ENCODE data around the gene SORCS2. TPM values are rescaled to one million over a fixed set of nuclear protein-coding genes. Genes with fewer than 3 reads are reported as not detected.

SORCS2 gene
- polyA plus RNA-seq, 1 of the 3 experiments (the other 2 are of a cell fraction), result 1.6 TPM

DNA sequence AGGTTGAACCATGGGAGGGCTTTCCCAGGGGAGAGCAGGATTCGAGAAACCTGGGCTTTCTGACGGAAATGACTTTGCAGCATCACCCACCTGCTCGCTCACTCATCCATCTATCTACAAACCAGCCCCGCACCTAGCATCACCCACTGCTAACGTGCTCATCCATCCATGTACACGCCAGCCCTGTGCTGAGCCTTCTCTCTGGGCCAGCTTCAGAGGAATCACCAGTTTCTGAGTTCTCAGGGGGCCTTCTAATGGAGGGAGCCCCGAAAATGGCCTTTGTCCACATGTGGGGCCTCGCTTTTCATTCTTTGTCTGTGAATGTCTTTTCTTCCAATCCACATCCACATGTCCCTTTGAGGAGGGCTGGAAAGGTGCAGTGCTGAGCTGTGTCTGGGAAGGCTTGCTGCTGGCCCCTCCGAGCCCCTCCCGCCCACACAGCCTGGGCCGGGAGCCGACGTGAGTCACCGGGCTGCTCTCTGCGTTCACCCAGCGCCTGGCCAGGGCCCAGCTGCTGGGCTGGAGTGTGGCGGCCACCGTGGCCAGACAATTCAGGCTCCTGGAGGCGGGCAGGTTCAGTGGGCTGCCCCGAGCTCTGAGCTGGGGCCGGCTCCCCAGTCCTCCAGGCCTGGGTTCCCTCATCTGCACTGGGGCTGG, 14.7 kb downstream of the SORCS2 start (continued):
- no peak for TF ChIP-seq NRF1 (IDR thresholded peaks at IDR 0.05; ENCODE audit: low read depth, low read length)
- no peak for TF ChIP-seq EZH2phosphoT487 (IDR thresholded peaks at IDR 0.05; ENCODE audit: borderline replicate concordance, low read depth)
- TF ChIP-seq RCOR1 (IDR thresholded peaks at IDR 0.05; ENCODE audit: low read length), result no peak
- TF ChIP-seq TCF12 (IDR thresholded peaks at IDR 0.05), result peak; percentile 75
- TF ChIP-seq ELF1 (IDR thresholded peaks at IDR 0.05), result no peak
- TF ChIP-seq CHD2 (IDR thresholded peaks at IDR 0.05; ENCODE audit: low read length, partially characterized antibody), result no peak

DNA sequence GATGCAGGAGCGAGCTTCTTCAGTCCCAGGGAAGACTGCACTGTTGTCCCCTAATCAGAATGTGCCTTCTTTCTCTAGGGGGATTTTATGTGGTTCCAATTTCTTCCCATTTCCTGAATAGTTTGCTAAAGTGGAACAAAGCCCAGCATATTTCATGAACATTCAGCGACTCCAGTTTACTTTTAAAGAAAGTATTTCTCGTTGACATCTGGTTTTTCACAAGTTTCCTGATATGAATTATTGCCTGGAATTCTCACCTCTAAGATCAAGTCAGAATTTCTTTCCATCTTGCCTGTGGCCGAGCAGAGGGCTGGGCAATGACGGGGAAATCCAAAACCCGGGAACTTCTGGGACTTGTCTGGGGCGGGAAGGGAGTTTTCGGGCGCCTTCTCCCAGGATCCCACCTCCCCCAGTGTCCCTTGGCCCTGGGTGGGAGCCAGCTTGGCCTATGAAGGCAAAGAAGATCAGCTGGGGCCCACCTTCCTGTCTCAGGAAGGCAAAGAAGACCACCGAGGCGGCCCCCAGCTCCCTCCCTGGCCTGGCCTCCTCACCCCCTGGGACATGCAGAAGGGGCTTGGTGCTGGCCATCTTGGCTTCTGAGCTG, 15.4 kb downstream of the SORCS2 start:
- Histone ChIP-seq H3F3A (replicated peaks; ENCODE audit: insufficient read depth) (peaks cover 24% of the 10 kb centered on the region), H3K4me2 (peak overlapping the region; percentile 64; the same call in 1 of the 2 replicates), H3K4me1 (ENCODE audit: control insufficient read depth in 1 of 2, insufficient read depth in 2 of 2, low read depth in 1 of 2, low read length in 1 of 2) (peaks cover 19 to 31% of the 10 kb centered on the region in 2 experiments; a peak in 2 of 4 replicates), H3K9me3 (no peaks in the 10 kb centered on the region), H4K20me1 (ENCODE audit: insufficient read depth) (no peaks in the 10 kb centered on the region), H3K9ac (no peak overlapping the region), H3K27ac (ENCODE audit: low read depth in 2 of 2, low read length in 1 of 2) (peak overlapping the region; percentile 67 to 85), H3K36me3 (replicated peaks in 1 of 2; ENCODE audit: control insufficient read depth in 1 of 2, insufficient read depth in 2 of 2, low read length in 1 of 2) (no peaks in the 10 kb centered on the region), H3K4me3 (ENCODE audit: low read depth in 2 of 2, low read length in 1 of 2) (no peak overlapping the region; a peak in 1 of 4 replicates), H2AFZ (ENCODE audit: low read depth) (no peak overlapping the region), H3K27me3 (ENCODE audit: insufficient read depth) (no peaks in the 10 kb centered on the region), H3K79me2 (ENCODE audit: insufficient read depth) (no peaks in the 10 kb centered on the region), H3K9me2 (no peaks in the 10 kb centered on the region)
- ChIA-PET POLR2A (interaction anchor here (1.0 kb wide), 1 partner anchor 19 kb away, joined by 3 read pairs; no protein-coding TSS in a partner anchor), CTCF (interaction anchor here (0.6 to 6.5 kb wide), 3 partner anchors 14 to 627 kb away, joined by 3 to 44 read pairs (median 3); partner anchors contain the start of gene SORCS2)
- WGBS (ENCODE audit: low lambda C conversion rate), result 77% methylated on average over 8 of the region's 11 CpGs
- DNase-seq, result no peak
- TF ChIP-seq RFX5 (IDR thresholded peaks at IDR 0.05; ENCODE audit: low read length) (no peak), POLR2AphosphoS5 (IDR thresholded peaks at IDR 0.05; ENCODE audit: low read depth, low read length) (no peak), EP300 (IDR thresholded peaks at IDR 0.05; ENCODE audit: borderline replicate concordance in 1 of 2, low read depth in 1 of 2, low read length in 1 of 2) (no peak), MEF2A (IDR thresholded peaks at IDR 0.05; ENCODE audit: borderline replicate concordance, low read depth) (no peak)

DNA sequence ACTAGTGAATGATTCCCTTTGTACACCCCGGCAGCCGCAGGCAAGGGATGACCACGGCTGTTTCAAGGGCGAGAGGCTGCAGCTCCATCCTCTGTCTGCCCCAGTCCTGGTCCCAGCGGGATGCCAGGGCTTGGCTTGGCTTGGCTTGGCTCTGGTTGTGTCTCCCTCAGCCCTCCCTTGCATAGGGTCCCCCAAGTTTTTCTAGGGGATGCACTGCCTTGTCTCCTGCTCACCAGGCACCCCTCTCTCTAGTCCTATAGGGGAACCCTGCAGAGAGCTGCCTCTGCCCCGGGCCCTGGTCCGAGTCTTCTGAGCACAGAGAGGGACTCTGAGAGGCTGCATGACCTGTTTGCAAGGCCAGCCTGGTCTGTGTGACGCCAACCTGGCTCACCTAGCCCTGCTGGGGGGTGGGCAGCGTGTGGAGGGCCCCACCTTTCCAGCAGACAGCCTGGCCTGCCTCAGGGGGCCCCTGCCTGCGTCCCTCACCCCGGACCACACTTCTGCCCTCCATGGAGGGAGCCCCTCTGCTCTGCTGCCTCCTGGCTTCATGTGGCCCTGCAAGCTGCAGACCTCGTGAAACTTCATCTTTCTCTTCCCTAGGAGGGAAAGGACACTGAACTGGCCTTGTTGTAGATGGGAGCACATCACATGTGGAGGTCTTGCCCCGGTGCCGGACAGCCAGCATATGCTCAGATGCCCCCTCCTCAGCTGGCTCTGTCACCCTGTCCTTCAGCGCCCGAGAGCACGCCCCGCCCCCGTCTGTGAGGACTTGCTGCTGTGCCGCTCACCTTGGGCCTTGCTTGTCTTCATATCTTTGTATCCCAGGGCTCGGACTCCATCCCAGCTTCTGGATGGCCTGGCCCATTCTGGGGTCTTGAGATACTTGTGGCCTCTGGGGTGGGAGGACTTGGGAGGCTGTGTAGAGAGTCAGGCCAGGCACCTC, 16.4 kb downstream of the SORCS2 start:
- peaks cover 20% of the 10 kb centered on the region for H3F3A ChIP-seq (replicated peaks; ENCODE audit: insufficient read depth)
- H3K27me3 ChIP-seq (ENCODE audit: insufficient read depth), result no peaks in the 10 kb centered on the region
- H3K79me2 ChIP-seq (ENCODE audit: insufficient read depth), result no peaks in the 10 kb centered on the region
- no peaks in the 10 kb centered on the region for H3K9me2 ChIP-seq
- H3K4me1 ChIP-seq (ENCODE audit: control insufficient read depth in 1 of 2, insufficient read depth in 2 of 2, low read depth in 1 of 2, low read length in 1 of 2), result peaks cover 19 to 31% of the 10 kb centered on the region in 2 experiments; a peak in 2 of 4 replicates
- H3K27ac ChIP-seq (ENCODE audit: low read depth in 2 of 2, low read length in 1 of 2), result no peak overlapping the region
- H3K9me3 ChIP-seq, result no peaks in the 10 kb centered on the region
- H3K4me3 ChIP-seq (ENCODE audit: low read depth in 2 of 2, low read length in 1 of 2), result no peak overlapping the region
- WGBS (ENCODE audit: low lambda C conversion rate), result 99% methylated on average over 9 of the region's 21 CpGs
- TF ChIP-seq, protein P1, sequence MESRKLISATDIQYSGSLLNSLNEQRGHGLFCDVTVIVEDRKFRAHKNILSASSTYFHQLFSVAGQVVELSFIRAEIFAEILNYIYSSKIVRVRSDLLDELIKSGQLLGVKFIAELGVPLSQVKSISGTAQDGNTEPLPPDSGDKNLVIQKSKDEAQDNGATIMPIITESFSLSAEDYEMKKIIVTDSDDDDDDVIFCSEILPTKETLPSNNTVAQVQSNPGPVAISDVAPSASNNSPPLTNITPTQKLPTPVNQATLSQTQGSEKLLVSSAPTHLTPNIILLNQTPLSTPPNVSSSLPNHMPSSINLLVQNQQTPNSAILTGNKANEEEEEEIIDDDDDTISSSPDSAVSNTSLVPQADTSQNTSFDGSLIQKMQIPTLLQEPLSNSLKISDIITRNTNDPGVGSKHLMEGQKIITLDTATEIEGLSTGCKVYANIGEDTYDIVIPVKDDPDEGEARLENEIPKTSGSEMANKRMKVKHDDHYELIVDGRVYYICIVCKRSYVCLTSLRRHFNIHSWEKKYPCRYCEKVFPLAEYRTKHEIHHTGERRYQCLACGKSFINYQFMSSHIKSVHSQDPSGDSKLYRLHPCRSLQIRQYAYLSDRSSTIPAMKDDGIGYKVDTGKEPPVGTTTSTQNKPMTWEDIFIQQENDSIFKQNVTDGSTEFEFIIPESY (IDR thresholded peaks at IDR 0.05; ENCODE audit: borderline replicate concordance, low read depth), result no peak
- TF ChIP-seq ELF1 (IDR thresholded peaks at IDR 0.05) (no peak), SIN3A (IDR thresholded peaks at IDR 0.05; ENCODE audit: borderline replicate concordance, low read depth, low read length) (no peak)
- no peak overlapping the region for H3K4me2 ChIP-seq
- no peak overlapping the region for H3K9ac ChIP-seq
- H3K36me3 ChIP-seq (replicated peaks in 1 of 2; ENCODE audit: control insufficient read depth in 1 of 2, insufficient read depth in 2 of 2, low read length in 1 of 2), result no peaks in the 10 kb centered on the region
- no peak for DNase-seq
- CTCF ChIA-PET, result interaction anchor here (0.6 to 6.5 kb wide), 5 partner anchors 15 to 628 kb away, joined by 3 to 44 read pairs (median 3); partner anchors contain the start of gene SORCS2
- H4K20me1 ChIP-seq (ENCODE audit: insufficient read depth), result no peaks in the 10 kb centered on the region
- no peak overlapping the region for H2AFZ ChIP-seq (ENCODE audit: low read depth)
- POLR2A ChIA-PET, result interaction anchor here (1.0 kb wide), 1 partner anchor 18 kb away, joined by 3 read pairs; no protein-coding TSS in a partner anchor

Data from SK-N-SH (cell line).